Subcutaneous abdominal adipose tissue (tissue), 5 donors: ENCODE measurements around the gene NFKBIB.

ENCODE experiments used
- H3K27ac ChIP-seq: one replicate; pipeline ENCODE4 v1.7.0; 2013; ENCODE audit warnings: low read depth, mild to moderate bottlenecking, inconsistent platforms, low read length, moderate library complexity
- H3K27me3 ChIP-seq, 5 donors: one replicate each; pipeline ENCODE4 v1.7.0; 2013; ENCODE audit warnings: low read length in 5 of 5, inconsistent platforms in 1 of 5; ENCODE audit not compliant: control insufficient read depth in 5 of 5, insufficient read depth in 4 of 5
- H3K36me3 ChIP-seq, 5 donors: one replicate each; pipeline ENCODE4 v1.7.0; 2013; ENCODE audit warnings: low read length in 5 of 5; ENCODE audit not compliant: control insufficient read depth in 5 of 5, insufficient read depth in 5 of 5
- H3K4me1 ChIP-seq, 5 donors: one replicate each; pipeline ENCODE4 v1.7.0; 2013; ENCODE audit warnings: low read length in 5 of 5, mild to moderate bottlenecking in 3 of 5, moderate library complexity in 1 of 5; ENCODE audit not compliant: control insufficient read depth in 5 of 5, insufficient read depth in 5 of 5
- H3K4me3 ChIP-seq, 5 donors: one replicate each; pipeline ENCODE4 v1.7.0; 2013; ENCODE audit warnings: low read length in 5 of 5, low read depth in 1 of 5
- H3K9ac ChIP-seq, 5 donors: one replicate each; pipeline ENCODE4 v1.7.0; 2013; ENCODE audit warnings: low read length in 5 of 5, mild to moderate bottlenecking in 4 of 5, moderate library complexity in 3 of 5
- H3K9me3 ChIP-seq, 5 donors: one replicate each; pipeline ENCODE4 v1.7.0; 2013; ENCODE audit warnings: low read length in 5 of 5; ENCODE audit not compliant: control insufficient read depth in 5 of 5
- donor health status: healthy.
- donor health status: healthy.
- donor health status: healthy.
- donor health status: healthy.
- donor health status: healthy.

NFKBIB gene

DNA sequence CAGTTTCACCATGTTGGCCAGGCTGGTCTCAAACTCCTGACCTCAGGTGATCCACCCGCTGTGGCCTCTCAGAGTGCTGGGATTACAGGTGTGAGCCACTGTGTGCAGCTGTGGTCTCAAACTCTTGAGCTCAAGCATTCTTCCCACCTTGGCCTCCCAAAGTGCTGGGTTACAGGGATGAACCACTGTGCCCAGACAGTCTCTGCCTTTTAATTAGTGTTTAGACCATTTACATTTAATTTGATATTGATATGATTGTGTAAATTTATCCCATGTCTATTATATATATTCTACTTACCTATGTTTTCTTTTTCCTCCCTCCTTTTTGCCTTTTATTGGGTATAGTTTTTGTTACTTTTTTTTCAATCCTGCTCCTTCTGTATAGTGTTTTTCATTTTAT, 1.9 kb downstream of the NFKBIB start:
- no peak overlapping the region for H3K4me3 ChIP-seq
- no peaks in the 10 kb centered on the region for H3K9me3 ChIP-seq
- H3K27ac ChIP-seq, result no peak overlapping the region
- H3K9ac ChIP-seq, result no peak overlapping the region
- peaks cover 0 to 19% (median 15%) of the 10 kb centered on the region in 5 donors for H3K36me3 ChIP-seq
- peaks cover 10 to 42% (median 37%) of the 10 kb centered on the region in 5 donors for H3K4me1 ChIP-seq
- H3K27me3 ChIP-seq, result peaks cover 0 to 4% (median 0%) of the 10 kb centered on the region in 5 donors

DNA sequence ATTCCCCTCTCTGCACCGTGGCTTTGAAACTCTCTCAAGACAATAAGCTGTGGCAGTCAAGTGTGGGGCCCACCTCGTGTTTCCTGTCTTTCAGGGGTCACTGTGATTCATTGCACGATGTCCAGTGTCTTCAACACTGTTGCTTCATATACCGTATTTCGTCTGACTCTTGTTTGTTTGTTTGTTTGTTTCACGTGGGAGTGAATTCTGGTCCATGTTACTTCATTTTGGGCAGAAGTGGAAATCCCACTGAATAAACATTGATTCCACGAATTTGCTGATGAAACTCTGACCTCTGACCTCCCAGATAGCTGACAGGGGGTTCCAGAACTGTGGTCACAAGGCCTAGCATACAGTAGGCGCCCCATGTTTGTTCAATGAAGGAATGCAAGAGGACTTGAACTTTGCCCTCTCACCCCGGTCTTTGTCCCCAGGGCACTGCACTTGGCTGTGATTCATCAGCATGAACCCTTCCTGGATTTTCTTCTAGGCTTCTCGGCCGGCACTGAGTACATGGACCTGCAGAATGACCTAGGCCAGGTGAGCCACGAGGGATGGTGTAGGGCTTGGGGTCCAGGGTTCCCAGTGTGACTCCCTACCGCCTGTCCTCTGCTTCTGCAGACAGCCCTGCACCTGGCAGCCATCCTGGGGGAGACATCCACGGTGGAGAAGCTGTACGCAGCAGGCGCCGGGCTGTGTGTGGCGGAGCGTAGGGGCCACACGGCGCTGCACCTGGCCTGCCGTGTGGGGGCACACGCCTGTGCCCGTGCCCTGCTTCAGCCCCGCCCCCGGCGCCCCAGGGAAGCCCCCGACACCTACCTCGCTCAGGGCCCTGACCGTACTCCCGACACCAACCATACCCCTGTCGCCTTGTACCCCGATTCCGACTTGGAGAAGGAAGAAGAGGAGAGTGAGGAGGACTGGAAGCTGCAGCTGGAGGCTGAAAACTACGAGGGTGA, 5.1 kb downstream of the NFKBIB start:
- Histone ChIP-seq H3K27ac (no peak overlapping the region), H3K27me3 (peaks cover 0 to under 1% (median 0%) of the 10 kb centered on the region in 5 donors), H3K4me3 (no peak overlapping the region), H3K36me3 (peaks cover 0 to 43% (median 33%) of the 10 kb centered on the region in 5 donors), H3K4me1 (peaks cover 2 to 16% (median 10%) of the 10 kb centered on the region in 5 donors), H3K9me3 (no peaks in the 10 kb centered on the region), H3K9ac (no peak overlapping the region)

DNA sequence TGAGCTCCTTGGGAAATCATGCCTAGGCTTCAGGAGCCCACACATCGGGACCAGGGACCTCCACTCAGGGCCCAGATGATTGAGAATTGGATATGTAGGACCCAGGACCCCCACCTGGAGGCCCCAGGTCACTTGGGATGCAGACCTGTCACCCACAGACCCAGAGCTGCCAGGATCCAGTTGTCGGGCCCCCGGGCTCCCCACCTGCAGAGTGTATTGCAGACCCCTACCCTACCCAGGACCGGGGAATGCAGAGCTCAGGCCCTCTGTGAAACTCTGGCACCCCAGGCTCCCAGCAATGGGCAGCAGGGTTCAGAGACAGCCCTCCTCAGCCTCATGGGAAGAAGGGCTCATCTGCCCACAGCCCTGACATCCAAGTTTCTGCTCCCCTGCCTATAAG, 5.9 kb downstream of the NFKBIB start:
- Histone ChIP-seq H3K9me3 (no peaks in the 10 kb centered on the region), H3K4me1 (peaks cover 2 to 11% (median 4%) of the 10 kb centered on the region in 5 donors), H3K9ac (no peak overlapping the region), H3K27ac (no peak overlapping the region), H3K4me3 (no peak overlapping the region), H3K36me3 (peaks cover 0 to 43% (median 33%) of the 10 kb centered on the region in 5 donors), H3K27me3 (no peaks in the 10 kb centered on the region)

DNA sequence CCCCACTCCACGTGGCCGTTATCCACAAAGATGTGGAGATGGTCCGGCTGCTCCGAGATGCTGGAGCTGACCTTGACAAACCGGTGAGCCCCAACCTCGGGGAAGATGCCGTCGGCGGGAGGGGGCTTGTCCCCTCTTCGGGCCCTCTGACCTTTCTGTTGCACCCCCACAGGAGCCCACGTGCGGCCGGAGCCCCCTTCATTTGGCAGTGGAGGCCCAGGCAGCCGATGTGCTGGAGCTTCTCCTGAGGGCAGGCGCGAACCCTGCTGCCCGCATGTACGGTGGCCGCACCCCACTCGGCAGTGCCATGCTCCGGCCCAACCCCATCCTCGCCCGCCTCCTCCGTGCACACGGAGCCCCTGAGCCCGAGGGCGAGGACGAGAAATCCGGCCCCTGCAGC, 7.5 kb downstream of the NFKBIB start:
- Histone ChIP-seq H3K27me3 (peaks cover 6 to 10% (median 9%) of the 10 kb centered on the region in 5 donors), H3K4me1 (peaks cover 0 to 6% (median 2%) of the 10 kb centered on the region in 5 donors), H3K36me3 (peaks cover 0 to 43% (median 33%) of the 10 kb centered on the region in 5 donors), H3K27ac (no peak overlapping the region), H3K4me3 (no peak overlapping the region), H3K9ac (no peak overlapping the region), H3K9me3 (no peaks in the 10 kb centered on the region)

DNA sequence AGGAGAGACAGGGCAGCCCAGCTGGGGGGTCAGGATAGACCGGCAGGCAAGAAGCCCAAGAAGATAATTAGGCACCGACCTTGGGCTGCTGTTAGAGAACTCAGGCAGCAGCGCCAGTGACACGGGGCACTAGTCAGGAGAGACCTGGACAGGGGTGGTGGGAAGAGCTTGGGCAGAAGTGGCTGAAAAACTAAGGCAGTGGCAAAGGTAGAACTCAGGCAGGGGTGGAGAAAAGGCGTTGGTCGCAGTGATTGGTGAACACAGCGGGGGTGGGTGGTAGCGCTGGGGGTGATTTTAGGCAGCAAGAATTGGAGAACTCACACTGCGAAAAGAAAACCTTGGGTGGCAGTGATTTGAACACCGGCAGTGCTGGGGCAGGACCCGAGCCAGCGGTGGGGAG, 7.9 kb downstream of the NFKBIB start:
- peaks cover 0 to 43% (median 33%) of the 10 kb centered on the region in 5 donors for H3K36me3 ChIP-seq
- H3K9me3 ChIP-seq, result no peaks in the 10 kb centered on the region
- peaks cover 0 to 6% (median 2%) of the 10 kb centered on the region in 5 donors for H3K4me1 ChIP-seq
- no peak overlapping the region for H3K27ac ChIP-seq
- peaks cover 6 to 15% (median 9%) of the 10 kb centered on the region in 5 donors for H3K27me3 ChIP-seq
- H3K4me3 ChIP-seq, result no peak overlapping the region
- H3K9ac ChIP-seq, result no peak overlapping the region

DNA sequence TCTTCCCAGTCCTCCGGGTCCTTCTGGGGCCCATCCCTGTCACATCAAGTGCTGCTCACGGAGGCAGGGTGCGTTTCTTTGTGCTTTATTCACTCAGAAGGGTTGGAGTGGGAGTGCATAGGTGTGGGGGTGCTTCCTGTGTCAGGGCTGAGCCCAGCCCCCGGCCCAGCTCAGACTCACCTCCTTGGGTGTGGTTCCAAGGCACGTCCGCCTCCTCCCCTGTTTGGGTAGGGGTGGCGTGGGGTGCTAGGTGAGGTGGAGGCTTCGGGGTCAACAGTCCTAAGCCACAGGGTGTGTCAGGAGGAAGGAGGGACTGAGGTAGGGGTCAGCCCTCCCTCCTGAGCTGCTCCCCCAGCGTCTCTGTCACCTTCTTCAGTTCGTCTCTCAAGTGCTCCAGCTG, 9.1 kb downstream of the NFKBIB start:
- no peaks in the 10 kb centered on the region for H3K9me3 ChIP-seq
- H3K9ac ChIP-seq, result no peak overlapping the region
- peaks cover 0 to 43% (median 33%) of the 10 kb centered on the region in 5 donors for H3K36me3 ChIP-seq
- H3K27me3 ChIP-seq, result peaks cover 6 to 15% (median 9%) of the 10 kb centered on the region in 5 donors
- no peak overlapping the region for H3K27ac ChIP-seq
- H3K4me1 ChIP-seq, result peaks cover 0 to 6% (median 2%) of the 10 kb centered on the region in 5 donors
- no peak overlapping the region for H3K4me3 ChIP-seq

DNA sequence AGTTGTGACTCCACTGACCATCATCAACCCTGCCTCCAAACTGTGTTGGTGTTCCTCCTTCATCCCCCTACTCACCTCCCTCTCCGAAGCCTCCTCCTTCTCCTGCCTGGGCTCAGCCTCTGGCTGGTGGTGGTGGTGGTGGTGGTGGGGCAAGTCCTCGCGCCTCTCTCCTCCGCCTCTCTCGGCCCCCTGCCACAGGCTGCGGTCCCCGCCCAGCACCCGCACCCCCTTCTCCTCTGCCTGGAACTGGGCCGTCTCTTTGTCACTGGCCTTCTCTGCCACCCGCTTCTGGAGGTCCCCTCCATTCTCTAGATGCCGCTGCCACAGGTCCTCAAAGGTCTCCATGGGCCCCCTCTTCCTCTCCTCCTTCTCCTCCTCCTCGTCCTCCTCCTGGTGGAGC, 10.7 kb downstream of the NFKBIB start:
- no peak overlapping the region for H3K4me3 ChIP-seq
- H3K27me3 ChIP-seq, result peaks cover 6 to 15% (median 9%) of the 10 kb centered on the region in 5 donors
- H3K36me3 ChIP-seq, result peaks cover 0 to 39% (median 27%) of the 10 kb centered on the region in 5 donors
- no peak overlapping the region for H3K9ac ChIP-seq
- no peaks in the 10 kb centered on the region for H3K9me3 ChIP-seq
- H3K4me1 ChIP-seq, result no peaks in the 10 kb centered on the region
- no peak overlapping the region for H3K27ac ChIP-seq

DNA sequence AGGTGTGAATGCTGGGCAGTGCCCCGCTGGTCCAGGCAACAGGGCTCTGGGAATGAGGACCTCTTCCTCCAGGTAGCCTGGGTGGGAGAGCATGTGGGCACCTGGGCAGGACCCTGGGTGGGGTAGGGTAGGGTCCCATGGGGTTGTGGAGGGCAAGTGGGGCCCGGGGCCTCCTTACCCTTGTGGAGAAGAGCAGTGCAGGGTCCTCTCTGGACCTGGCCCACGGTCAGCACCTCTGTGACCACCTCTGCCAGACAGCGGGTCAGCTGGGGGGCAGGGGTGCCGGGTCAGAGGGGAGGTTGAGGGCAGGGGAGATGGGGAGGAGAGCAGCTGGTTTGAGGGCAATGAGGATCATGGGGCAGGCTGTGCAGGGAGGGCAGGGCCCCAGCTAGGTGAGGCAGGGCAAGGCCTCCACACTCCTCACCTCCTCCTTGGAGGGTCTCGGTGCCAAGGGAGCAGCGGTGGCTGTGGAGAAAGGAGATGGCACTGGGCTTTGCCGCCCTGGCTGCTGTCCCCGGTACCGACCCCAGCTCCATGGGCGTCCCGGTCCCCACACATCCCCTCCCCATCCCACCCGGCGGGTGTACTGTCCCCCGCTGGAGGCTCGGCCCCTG, 11.7 kb downstream of the NFKBIB start:
- Histone ChIP-seq H3K9ac (no peak overlapping the region), H3K27ac (no peak overlapping the region), H3K4me3 (no peak overlapping the region), H3K27me3 (peaks cover 6 to 15% (median 9%) of the 10 kb centered on the region in 5 donors), H3K9me3 (no peaks in the 10 kb centered on the region), H3K4me1 (no peaks in the 10 kb centered on the region), H3K36me3 (peaks cover 0 to 37% (median 23%) of the 10 kb centered on the region in 5 donors)

DNA sequence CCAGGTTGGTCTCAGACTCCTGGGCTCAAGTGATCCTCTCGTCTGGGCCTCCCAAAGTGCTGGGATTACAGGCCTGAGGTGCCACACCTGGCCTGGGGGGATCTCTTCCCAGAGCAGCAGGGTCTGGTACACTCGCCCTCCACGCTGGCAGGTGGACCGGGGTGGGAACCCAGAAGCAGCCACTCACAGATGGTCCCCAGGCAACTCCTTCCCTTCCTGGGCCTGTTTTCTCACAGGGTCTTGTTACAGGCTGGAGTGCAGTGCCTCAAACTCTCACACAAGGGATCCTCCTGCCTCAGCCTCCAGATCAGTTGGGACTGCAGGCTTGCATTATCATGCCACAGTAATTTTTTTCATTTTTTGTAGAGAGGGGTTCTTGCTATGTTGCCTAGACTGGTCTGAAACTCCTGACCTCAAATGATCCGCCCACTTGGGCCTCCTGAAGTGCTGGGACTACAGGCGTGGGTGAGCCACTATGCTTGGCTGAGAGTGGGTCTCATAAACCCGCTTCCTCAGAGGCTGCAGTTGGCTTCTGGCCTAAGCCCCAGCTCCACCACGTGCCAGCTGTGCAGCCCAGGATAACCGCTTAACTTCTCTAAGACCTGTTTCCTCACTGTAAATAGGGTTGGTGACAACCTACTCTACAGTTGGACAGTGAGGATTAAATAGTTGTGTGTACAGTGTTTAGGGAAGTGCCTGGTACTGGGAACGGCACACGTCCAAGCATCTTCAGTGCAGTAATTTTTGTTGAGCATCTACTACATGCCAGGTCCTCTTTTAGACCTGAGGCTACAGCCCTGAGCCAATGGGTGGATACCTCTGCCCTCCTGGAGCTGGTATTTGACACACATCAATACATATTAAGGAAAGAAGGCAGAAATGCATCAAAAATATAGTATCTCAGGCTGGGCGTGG, 13.1 kb downstream of the NFKBIB start:
- Histone ChIP-seq H3K9me3 (no peaks in the 10 kb centered on the region), H3K9ac (no peak overlapping the region)

More for the DNA sequence above, 13.1 kb downstream of the NFKBIB start:
- Histone ChIP-seq H3K27me3 (peaks cover 6 to 15% (median 9%) of the 10 kb centered on the region in 5 donors), H3K4me3 (no peak overlapping the region), H3K4me1 (no peaks in the 10 kb centered on the region), H3K27ac (no peak overlapping the region), H3K36me3 (peaks cover 0 to 24% (median 14%) of the 10 kb centered on the region in 5 donors)
